CD1c-positive myeloid dendritic cell (primary cell): ENCODE data around the gene ABCC3.
A peak's percentile ranks its signal among the peaks of the same experiment; 100 is the strongest.

Experiments
- DNase-seq: peaks from one replicate; pipeline ENCODE4 v3.0.0-alpha.2; 2016; ENCODE audit errors: extremely low spot score

The ABCC3 gene, protein sequence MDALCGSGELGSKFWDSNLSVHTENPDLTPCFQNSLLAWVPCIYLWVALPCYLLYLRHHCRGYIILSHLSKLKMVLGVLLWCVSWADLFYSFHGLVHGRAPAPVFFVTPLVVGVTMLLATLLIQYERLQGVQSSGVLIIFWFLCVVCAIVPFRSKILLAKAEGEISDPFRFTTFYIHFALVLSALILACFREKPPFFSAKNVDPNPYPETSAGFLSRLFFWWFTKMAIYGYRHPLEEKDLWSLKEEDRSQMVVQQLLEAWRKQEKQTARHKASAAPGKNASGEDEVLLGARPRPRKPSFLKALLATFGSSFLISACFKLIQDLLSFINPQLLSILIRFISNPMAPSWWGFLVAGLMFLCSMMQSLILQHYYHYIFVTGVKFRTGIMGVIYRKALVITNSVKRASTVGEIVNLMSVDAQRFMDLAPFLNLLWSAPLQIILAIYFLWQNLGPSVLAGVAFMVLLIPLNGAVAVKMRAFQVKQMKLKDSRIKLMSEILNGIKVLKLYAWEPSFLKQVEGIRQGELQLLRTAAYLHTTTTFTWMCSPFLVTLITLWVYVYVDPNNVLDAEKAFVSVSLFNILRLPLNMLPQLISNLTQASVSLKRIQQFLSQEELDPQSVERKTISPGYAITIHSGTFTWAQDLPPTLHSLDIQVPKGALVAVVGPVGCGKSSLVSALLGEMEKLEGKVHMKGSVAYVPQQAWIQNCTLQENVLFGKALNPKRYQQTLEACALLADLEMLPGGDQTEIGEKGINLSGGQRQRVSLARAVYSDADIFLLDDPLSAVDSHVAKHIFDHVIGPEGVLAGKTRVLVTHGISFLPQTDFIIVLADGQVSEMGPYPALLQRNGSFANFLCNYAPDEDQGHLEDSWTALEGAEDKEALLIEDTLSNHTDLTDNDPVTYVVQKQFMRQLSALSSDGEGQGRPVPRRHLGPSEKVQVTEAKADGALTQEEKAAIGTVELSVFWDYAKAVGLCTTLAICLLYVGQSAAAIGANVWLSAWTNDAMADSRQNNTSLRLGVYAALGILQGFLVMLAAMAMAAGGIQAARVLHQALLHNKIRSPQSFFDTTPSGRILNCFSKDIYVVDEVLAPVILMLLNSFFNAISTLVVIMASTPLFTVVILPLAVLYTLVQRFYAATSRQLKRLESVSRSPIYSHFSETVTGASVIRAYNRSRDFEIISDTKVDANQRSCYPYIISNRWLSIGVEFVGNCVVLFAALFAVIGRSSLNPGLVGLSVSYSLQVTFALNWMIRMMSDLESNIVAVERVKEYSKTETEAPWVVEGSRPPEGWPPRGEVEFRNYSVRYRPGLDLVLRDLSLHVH (N-terminal part only)

GRCh38 chr17:50634224-50634914 is at the start of gene ABCC3:
Gene ABCC3 (plus strand): TSS chr17:50634881. CDS start chr17:50634937, 56 bp downstream.
- peak; percentile 90 for DNase-seq

GRCh38 chr17:50585346-50585745 is 49.3 kb upstream of the ABCC3 start:
- no peak for DNase-seq

- DNase-seq = no peak
Observed at GRCh38 chr17:50585891-50586290, 48.8 kb upstream of the ABCC3 start.

DNA sequence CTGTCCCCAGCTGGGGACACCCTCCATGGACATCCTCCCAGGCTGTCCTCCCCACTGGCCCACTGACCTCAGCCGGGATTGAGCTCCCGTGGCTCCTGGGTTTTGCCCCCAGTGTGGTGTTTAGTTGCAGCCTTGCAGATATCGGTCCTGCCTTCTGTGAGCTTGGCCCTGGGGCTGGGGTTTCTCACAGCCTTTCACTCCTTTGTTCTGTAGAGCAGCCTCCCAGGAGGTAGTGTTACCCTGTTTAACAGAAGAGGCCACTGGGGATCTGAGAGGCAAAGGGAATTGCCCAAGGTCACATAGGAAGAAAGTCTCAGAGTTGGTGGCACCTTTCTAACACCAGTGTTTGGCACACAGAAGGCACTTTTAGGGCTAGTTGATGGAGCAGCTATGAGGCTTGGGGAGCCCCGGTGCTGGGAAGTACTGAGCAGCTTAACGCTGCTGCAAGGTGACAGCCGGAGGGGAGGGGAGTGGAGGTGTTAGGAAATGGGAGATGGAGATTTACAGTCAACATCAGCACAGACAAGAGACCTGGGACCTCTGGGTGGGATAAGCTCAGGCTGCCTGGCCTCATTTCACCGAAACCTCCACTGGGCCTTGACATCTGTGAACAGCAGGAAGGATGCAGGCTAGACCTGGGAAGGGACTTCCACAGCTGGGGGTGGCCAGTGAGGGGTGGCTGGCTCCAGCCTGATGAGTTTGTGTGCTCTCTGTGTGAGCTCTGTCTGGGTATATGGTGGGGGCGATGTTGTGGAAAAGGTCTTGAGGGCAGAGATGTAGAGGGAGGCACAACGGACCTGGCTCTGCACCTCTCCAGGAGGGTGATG is 48.0 kb upstream of the ABCC3 start:
- no peak for DNase-seq

DNA sequence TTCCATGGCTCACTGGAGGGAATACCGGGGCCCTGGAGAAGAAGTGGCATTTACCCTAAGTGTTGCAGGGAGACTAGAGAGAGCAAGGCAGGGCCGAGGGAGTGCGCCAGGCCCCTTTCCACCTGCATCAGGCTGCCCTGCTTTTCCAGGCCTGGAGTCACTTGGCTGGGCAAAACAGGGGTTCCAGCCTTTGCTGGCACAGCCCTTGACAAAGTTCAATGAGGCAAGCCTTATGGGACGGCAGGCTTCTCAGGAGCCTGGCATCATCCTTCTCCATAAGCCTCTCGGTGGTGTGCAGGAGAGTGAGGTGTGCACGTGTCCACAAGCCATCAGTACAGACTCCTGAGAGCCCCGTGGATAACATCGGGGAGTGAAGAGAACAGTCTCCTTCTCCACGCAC is 47.1 kb upstream of the ABCC3 start:
- DNase-seq = no peak

GRCh38 chr17:50588391-50589049 is 46.2 kb upstream of the ABCC3 start:
- DNase-seq = no peak

DNA sequence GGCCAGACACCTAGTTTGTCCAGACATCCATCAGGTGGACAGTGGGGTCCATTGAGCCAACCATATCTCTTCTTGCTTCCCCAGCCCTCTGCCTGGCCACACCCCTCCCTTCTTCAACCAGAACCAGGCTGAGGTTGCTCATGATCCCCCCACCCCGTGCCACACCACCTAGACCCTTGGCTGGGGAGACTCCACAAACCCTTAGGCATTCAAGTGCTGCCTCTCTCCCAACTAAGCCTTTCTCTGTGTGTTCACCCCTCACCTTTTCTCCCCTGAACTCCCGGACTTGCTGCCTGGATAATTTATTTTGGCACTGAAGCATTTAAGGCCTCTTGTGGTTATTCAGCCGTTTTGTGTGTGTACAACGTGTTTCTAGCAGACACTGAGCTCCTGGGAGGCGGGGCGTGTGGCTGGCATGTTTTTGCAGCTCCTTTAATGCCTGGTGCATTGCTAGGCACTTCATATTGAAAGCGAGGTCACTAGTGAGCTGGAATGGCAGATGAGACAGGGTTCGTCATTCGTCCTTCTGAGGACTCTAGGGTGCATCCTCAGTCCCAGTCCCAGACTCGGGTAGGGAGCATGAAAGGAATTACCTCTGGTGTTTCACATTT is 45.5 kb upstream of the ABCC3 start:
- DNase-seq = no peak

DNA sequence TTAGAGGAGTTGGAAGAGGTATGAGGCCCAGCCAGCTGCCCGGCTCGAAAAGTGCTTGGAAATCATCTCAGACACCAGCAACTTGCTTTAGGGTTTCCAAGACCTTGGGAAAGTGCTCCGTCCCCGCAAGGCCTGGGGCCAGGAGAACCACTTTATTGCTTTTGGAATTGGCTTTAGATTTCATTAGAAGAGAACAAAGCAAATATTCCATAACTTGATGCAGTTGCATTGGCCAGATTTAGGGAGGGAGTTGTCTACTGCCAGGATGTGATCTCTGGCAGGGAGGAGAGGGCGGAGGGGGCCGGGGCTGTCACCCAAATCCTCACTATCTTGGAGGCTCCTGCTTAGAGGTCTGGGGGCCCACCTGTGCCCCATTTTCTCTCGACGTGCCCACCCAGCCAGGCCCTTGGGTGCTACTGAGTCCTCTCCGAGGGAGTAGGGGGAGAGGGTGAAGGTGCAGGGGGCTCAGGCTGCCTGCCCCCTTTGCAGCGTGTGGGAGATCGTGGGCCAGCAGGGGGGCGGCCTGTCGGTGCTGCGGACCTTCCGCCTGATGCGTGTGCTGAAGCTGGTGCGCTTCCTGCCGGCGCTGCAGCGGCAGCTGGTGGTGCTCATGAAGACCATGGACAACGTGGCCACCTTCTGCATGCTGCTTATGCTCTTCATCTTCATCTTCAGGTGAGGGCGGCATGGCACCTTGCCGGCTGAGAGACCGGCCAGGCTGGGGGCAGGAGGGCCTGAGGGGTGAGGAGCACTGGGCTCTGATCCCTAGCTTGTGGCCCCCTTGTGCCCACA is 43.5 kb upstream of the ABCC3 start:
- no peak for DNase-seq

DNA sequence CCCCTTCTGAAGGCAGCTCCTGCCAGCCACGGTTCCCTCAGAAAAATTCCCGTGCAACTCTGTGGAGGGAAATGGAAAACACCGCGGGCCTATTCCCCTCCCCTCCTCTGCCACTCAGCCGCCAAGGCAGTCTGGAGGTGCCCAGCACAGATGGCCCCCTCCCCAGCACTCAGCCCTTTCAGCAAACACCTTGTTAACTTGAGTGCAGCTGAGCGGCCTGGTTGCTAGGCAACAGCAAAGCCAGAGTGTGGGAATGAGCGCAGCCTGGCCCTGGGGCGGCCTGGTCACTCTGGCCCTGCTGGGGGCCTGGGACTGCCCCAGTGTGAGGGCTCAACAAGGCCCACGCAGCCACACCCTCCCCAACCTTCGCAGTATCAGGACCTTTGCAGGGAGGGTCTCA is 41.4 kb upstream of the ABCC3 start:
- no peak for DNase-seq

DNA sequence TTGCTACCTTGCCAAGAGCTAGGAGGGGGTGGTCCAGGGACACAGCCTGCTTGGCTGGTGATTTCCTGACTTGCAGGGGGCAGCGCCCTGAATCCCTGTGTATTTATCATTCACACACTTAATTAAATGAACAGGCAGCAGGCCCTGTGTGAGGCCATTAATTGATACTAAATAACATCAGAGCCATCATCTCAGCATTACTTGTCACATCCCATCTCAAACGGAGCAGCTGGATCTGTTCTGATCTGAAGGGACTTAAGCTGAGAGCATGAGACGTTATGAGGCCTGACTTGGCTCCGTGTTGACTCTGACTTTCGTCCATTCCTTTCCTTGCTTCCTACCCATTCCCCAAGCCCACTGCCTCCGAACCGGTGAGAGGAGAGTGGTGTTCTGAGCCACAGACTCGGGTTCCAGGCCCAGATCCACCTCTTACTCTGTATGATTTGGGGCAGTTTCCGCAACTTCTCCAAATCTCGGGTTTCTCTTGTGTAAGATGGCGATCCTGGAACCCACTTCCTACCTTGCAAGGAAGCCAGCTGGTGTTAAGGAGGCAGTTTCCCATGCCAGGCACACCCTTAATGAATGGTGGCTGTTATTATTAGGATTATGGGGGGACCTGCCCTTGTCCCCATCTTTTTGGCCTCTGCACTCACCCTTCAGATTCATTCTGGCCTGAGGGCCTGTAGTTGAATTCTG is 40.4 kb upstream of the ABCC3 start:
- DNase-seq = peak; percentile 48

- no peak for DNase-seq
Observed at GRCh38 chr17:50594892-50595291, 39.8 kb upstream of the ABCC3 start.

DNA sequence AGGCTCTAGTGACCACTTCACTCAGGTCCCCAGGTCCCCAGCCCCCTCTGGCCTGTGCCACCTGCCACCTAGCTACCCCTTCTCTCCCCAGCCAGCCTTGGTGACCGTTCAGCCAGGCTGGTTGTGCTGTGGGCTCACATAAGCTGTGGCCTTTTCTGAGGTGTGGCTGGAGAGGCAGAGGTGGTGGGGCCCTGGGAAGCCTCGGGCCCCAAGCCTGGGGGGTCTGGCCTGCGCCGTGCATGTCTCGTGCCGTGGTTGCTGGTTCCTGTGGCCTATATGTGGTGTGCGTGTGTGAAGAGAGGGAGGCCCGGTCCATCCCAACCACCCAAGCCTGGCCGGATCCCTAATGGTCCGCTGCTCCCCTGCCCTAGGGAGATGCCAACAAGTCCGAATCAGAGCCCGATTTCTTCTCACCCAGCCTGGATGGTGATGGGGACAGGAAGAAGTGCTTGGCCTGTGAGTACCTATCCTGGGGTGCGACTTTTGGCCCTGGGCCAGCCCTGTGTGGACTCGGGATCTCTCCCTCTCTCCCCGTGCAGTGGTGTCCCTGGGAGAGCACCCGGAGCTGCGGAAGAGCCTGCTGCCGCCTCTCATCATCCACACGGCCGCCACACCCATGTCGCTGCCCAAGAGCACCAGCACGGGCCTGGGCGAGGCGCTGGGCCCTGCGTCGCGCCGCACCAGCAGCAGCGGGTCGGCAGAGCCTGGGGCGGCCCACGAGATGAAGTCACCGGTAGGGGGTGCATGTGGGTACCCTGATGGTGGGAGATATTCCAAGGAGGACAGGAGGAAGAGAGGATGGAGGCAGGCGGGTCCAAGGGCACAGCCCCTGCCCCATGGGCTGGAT is 38.3 kb upstream of the ABCC3 start:
- DNase-seq = no peak

DNA sequence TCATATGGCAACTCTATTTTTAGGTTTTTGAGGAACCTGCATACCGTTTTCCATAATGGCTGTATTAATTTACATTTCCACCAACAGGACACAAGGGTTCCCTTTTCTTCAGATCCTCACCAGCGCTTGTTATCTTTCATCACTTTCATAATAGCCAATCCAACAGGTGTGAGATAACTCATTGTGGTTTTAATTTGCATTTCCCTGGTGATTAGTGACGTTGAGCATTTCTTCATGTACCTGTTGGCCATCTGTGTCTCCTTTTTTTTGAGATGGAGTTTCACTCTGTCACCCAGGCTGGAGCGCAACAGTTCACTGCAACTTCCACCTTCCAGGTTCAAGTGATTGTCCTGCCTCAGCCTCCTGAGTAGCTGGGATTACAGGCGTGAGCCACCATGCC is 36.2 kb upstream of the ABCC3 start:
- DNase-seq = peak; percentile 11

- DNase-seq = no peak
Observed at GRCh38 chr17:50599606-50600005, 35.1 kb upstream of the ABCC3 start.

DNA sequence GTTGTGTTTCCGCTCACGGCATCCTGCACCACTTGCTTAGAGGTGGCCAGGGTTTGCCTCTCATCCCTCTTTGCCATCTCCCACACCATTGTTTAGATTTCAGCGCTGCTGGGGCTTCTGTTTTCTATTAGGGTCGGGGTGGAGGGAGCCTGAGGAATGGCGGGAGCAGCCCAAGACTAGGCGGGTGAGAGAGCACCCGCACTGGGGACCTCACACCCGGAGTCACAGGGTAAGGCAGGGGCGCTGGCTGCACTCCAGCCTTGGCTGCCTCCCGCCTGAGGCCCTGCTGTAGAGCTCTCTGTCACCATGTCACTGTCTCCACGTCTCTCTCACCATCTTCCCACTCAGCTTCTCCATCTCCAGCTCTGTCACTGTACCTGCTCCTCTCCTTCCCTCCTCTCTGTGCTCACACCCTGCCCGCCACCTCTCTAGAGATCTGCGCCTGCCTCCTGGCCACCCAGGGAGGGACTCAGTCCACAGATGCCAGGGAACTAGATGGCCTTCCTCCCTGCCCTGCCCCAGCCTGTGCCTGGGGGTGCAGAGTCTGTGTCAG is 32.8 kb upstream of the ABCC3 start:
- no peak for DNase-seq

DNA sequence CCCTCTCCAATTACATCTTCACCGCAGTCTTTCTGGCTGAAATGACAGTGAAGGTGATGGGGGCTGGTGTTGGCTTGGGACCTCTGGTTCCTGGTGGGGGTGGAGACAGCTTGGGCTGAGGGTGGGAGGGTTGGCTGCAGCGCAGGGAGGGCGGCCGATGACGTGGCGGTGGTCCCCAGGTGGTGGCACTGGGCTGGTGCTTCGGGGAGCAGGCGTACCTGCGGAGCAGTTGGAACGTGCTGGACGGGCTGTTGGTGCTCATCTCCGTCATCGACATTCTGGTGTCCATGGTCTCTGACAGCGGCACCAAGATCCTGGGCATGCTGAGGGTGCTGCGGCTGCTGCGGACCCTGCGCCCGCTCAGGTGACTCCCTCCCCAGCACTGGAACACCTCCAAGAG is 31.8 kb upstream of the ABCC3 start:
- no peak for DNase-seq

GRCh38 chr17:50603340-50603739 is 31.3 kb upstream of the ABCC3 start:
- no peak for DNase-seq
